ENCODE results near the gene AOPEP.

The AOPEP gene

DNA sequence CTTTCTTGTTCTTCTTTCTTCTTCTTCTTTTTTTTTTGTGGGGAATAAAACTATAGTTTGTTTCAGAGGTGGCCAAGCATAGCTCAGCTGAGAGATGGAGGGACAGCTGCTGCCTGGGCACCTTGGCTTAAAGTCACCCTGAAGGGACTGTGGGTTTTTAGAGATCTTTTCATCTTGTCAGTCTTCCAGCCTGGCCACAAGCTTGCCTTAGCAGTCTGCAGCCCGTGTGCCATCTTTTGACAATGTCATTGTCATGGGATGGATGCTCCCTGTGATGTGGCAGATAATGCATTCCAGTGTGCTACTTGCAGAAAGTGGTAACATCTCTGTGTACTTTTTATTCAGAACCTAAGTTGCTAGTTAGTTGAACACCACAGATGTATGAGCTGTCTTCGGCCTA lies 310.2 kb downstream of the AOPEP start:
- Histone ChIP-seq H3K27me3 (ENCODE audit: control insufficient read depth, insufficient read depth, low read length, poor library complexity, severe bottlenecking) (no peaks in the 10 kb centered on the region), H3K4me1 (ENCODE audit: control insufficient read depth, insufficient read depth, low read length) (peaks cover 3% of the 10 kb centered on the region), H3K9me3 (ENCODE audit: control insufficient read depth, low read length) (no peaks in the 10 kb centered on the region), H3K36me3 (ENCODE audit: control insufficient read depth, insufficient read depth, low read length) (no peaks in the 10 kb centered on the region), H3K4me3 (ENCODE audit: insufficient read depth, low read depth, low read length) (no peak overlapping the region), H3K27ac (ENCODE audit: insufficient read depth, low read depth, low read length, poor library complexity, severe bottlenecking) (no peak overlapping the region)
- WGBS, 2 experiments = 83 to 93% methylated on average over 2 of the region's 2 CpGs

- Histone ChIP-seq H3K9me3 (ENCODE audit: control insufficient read depth, low read length) (no peaks in the 10 kb centered on the region), H3K4me3 (ENCODE audit: insufficient read depth, low read depth, low read length) (no peak overlapping the region), H3K27ac (ENCODE audit: insufficient read depth, low read depth, low read length, poor library complexity, severe bottlenecking) (no peak overlapping the region), H3K27me3 (ENCODE audit: control insufficient read depth, insufficient read depth, low read length, poor library complexity, severe bottlenecking) (no peaks in the 10 kb centered on the region), H3K36me3 (ENCODE audit: control insufficient read depth, insufficient read depth, low read length) (no peaks in the 10 kb centered on the region), H3K4me1 (ENCODE audit: control insufficient read depth, insufficient read depth, low read length) (no peaks in the 10 kb centered on the region)
- 95 to 98% methylated on average over 7 of the region's 7 CpGs for WGBS, 2 experiments
Observed at GRCh38 chr9:95037789-95038521, 311.5 kb downstream of the AOPEP start.

GRCh38 chr9:95038666-95039065 lies 312.2 kb downstream of the AOPEP start:
- H3K4me3 ChIP-seq (ENCODE audit: insufficient read depth, low read depth, low read length) = no peak overlapping the region
- no peaks in the 10 kb centered on the region for H3K9me3 ChIP-seq (ENCODE audit: control insufficient read depth, low read length)
- 94 to 96% methylated on average over 9 of the region's 9 CpGs for WGBS, 2 experiments
- H3K27me3 ChIP-seq (ENCODE audit: control insufficient read depth, insufficient read depth, low read length, poor library complexity, severe bottlenecking) = no peaks in the 10 kb centered on the region
- H3K4me1 ChIP-seq (ENCODE audit: control insufficient read depth, insufficient read depth, low read length) = no peaks in the 10 kb centered on the region
- H3K36me3 ChIP-seq (ENCODE audit: control insufficient read depth, insufficient read depth, low read length) = no peaks in the 10 kb centered on the region
- H3K27ac ChIP-seq (ENCODE audit: insufficient read depth, low read depth, low read length, poor library complexity, severe bottlenecking) = no peak overlapping the region

DNA sequence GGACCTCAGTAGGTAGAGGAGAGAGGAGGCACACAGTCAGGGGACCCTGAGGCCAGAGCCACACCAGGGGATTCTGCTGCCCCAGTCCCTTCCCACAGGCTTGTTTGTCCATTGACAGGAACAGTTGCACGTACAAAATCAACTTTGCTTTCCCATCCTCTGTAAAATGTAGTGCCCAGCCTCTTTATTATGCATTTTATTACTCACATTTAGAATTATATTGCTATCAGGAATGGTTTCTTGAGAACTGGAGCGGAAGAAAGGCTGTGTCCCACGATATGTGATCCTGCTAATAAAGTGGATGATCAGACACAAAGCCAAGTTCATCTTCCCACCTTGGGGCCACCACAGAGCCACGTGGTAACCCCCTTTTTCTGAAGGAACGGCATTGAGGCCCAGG lies 313.6 kb downstream of the AOPEP start:
- H3K27ac ChIP-seq (ENCODE audit: insufficient read depth, low read depth, low read length, poor library complexity, severe bottlenecking) = no peak overlapping the region
- no peak overlapping the region for H3K4me3 ChIP-seq (ENCODE audit: insufficient read depth, low read depth, low read length)
- no peaks in the 10 kb centered on the region for H3K4me1 ChIP-seq (ENCODE audit: control insufficient read depth, insufficient read depth, low read length)
- H3K36me3 ChIP-seq (ENCODE audit: control insufficient read depth, insufficient read depth, low read length) = no peaks in the 10 kb centered on the region
- WGBS, 2 experiments = 93 to 94% methylated on average over 5 of the region's 5 CpGs
- H3K9me3 ChIP-seq (ENCODE audit: control insufficient read depth, low read length) = no peaks in the 10 kb centered on the region
- peaks cover 1% of the 10 kb centered on the region for H3K27me3 ChIP-seq (ENCODE audit: control insufficient read depth, insufficient read depth, low read length, poor library complexity, severe bottlenecking)

DNA sequence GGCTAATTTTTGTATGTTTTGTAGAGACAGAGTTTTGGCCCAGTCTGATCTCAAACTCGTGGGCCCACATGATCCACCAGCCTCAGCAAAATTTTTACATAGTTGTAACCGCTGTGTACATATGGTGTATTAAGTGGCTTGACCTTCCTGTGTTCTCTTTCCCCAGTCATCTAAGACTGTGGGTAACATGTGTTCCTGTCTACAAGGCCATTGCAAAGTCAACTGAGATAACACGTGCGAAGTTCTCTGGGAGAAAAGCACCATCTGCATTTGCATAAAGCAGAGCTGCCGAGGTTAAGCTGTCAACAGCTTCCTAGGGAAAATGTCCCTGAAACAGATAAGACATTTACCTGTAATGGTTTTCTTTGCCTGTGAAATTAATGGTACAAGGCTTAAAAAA lies 317.3 kb downstream of the AOPEP start:
- WGBS, 2 experiments = 80 to 81% methylated on average over 5 of the region's 5 CpGs
- no peaks in the 10 kb centered on the region for H3K36me3 ChIP-seq (ENCODE audit: control insufficient read depth, insufficient read depth, low read length)
- no peak overlapping the region for H3K4me3 ChIP-seq (ENCODE audit: insufficient read depth, low read depth, low read length)
- no peaks in the 10 kb centered on the region for H3K9me3 ChIP-seq (ENCODE audit: control insufficient read depth, low read length)
- H3K4me1 ChIP-seq (ENCODE audit: control insufficient read depth, insufficient read depth, low read length) = peaks cover under 1% of the 10 kb centered on the region
- peaks cover 39% of the 10 kb centered on the region for H3K27me3 ChIP-seq (ENCODE audit: control insufficient read depth, insufficient read depth, low read length, poor library complexity, severe bottlenecking)
- no peak overlapping the region for H3K27ac ChIP-seq (ENCODE audit: insufficient read depth, low read depth, low read length, poor library complexity, severe bottlenecking)

GRCh38 chr9:95044731-95045508 lies 318.4 kb downstream of the AOPEP start:
- H3K4me1 ChIP-seq (ENCODE audit: control insufficient read depth, insufficient read depth, low read length) = peaks cover 7% of the 10 kb centered on the region
- H3K9me3 ChIP-seq (ENCODE audit: control insufficient read depth, low read length) = no peaks in the 10 kb centered on the region
- no peak overlapping the region for H3K27ac ChIP-seq (ENCODE audit: insufficient read depth, low read depth, low read length, poor library complexity, severe bottlenecking)
- H3K36me3 ChIP-seq (ENCODE audit: control insufficient read depth, insufficient read depth, low read length) = no peaks in the 10 kb centered on the region
- H3K4me3 ChIP-seq (ENCODE audit: insufficient read depth, low read depth, low read length) = peak overlapping the region; percentile 25
- WGBS, 2 experiments = 11 to 12% methylated on average over 36 of the region's 36 CpGs
- peaks cover 50% of the 10 kb centered on the region for H3K27me3 ChIP-seq (ENCODE audit: control insufficient read depth, insufficient read depth, low read length, poor library complexity, severe bottlenecking)

DNA sequence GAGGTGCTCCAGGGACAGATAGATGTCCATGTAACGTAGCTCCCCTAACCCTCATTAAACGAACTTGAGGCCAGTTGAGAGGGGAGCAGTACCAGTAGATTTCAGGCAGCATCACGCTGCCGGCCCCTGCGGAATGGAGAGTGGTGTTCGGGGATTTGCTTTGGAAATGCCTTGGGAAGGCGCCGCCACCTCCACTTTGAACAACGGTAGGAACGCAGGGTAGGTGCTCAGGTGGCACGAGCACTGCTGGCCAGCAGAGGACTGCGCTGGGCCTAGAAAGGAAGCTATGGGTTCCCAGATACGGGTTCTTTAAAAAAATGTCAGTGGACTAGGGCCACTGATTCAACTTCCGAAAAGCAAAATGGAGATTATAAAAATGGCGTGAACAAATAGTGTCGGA lies 319.3 kb downstream of the AOPEP start:
- WGBS, 2 experiments = 36 to 42% methylated on average over 16 of the region's 16 CpGs
- peaks cover 56% of the 10 kb centered on the region for H3K27me3 ChIP-seq (ENCODE audit: control insufficient read depth, insufficient read depth, low read length, poor library complexity, severe bottlenecking)
- H3K9me3 ChIP-seq (ENCODE audit: control insufficient read depth, low read length) = no peaks in the 10 kb centered on the region
- no peak overlapping the region for H3K27ac ChIP-seq (ENCODE audit: insufficient read depth, low read depth, low read length, poor library complexity, severe bottlenecking)
- no peak overlapping the region for H3K4me3 ChIP-seq (ENCODE audit: insufficient read depth, low read depth, low read length)
- H3K36me3 ChIP-seq (ENCODE audit: control insufficient read depth, insufficient read depth, low read length) = no peaks in the 10 kb centered on the region
- H3K4me1 ChIP-seq (ENCODE audit: control insufficient read depth, insufficient read depth, low read length) = peaks cover 7% of the 10 kb centered on the region

DNA sequence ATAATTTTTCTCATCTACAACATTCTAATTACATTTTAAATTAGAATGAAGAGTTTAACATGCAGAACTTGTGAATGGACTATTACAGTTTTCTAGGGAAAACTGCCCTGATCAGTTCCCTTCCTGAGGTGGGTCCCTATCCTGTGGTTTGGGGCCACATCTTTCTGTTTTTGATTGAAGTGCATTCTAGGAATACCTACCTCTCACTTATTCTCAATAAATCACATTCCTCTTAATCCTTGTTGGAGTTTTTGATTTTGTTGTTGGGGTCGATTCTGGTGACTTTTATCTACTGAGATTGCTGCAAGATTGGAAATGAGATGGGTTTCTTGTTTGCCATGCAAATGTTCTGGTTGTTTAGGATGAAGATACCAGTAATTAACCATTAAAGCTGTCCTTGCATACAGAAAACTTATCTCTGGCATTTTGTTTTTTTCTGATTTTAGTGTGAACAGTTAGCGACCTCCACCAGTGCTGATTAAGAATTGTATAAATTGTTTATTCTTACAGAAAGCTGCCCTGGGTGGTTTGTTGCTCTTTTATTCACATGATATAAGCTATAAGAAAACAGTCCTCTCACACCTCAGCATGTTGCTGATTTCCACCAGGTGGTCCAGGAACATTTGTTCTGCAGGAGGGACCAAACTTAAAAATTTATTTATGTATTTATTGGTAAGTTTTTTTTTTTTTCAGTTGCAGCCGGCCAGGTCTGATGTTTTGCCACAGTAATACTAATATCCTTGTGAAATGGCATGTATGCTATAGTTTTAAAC lies 321.1 kb downstream of the AOPEP start:
- peaks cover 7% of the 10 kb centered on the region for H3K4me1 ChIP-seq (ENCODE audit: control insufficient read depth, insufficient read depth, low read length)
- H3K4me3 ChIP-seq (ENCODE audit: insufficient read depth, low read depth, low read length) = no peak overlapping the region
- 86 to 89% methylated on average over 2 of the region's 3 CpGs for WGBS, 2 experiments
- H3K36me3 ChIP-seq (ENCODE audit: control insufficient read depth, insufficient read depth, low read length) = no peaks in the 10 kb centered on the region
- no peak overlapping the region for H3K27ac ChIP-seq (ENCODE audit: insufficient read depth, low read depth, low read length, poor library complexity, severe bottlenecking)
- H3K27me3 ChIP-seq (ENCODE audit: control insufficient read depth, insufficient read depth, low read length, poor library complexity, severe bottlenecking) = peaks cover 56% of the 10 kb centered on the region
- no peaks in the 10 kb centered on the region for H3K9me3 ChIP-seq (ENCODE audit: control insufficient read depth, low read length)

DNA sequence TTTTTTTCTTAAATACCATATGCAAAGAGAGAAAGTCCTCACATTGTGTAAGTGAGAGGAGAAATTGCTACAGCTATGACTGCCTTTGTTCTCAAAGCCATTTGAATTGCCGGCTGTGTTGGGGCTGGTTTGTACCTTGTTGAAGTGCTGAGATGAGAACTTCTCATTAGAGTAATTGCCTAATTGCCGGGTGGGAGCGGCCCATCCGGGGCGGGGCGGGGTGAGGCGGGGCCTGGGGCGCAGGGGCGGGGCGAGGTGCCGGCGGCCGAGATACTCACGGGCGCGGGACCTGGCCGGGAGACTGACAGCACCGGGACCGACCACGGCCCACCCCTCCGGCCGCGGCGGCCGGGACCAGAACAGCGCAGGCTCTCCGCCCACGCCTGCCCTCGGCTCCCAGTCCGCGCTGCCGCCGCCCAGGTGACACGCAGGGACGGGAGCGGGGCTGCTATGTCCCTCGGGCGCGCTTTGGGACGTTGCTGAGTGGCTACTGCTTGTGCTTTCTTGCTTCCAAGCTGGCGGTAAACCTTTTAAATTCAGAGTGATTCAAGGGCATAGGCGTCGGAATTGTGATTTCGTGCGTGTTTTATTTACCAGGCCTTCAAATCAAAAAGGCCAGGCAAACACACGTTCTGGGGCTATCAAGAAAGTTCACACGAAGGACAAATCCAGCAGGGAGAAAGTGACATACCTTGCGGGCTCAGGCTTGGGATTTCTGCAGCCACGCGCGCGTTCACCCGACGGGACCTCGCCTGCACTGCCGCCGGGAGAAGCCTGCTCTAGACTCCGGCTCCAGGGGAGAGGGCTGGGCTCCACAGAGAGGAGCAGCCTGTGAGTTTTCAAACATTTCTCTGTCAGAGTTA lies 322.0 kb downstream of the AOPEP start:
- peaks cover 56% of the 10 kb centered on the region for H3K27me3 ChIP-seq (ENCODE audit: control insufficient read depth, insufficient read depth, low read length, poor library complexity, severe bottlenecking)
- 1% methylated on average over 58 of the region's 58 CpGs for WGBS, 2 experiments
- peak overlapping the region; percentile 50 for H3K4me3 ChIP-seq (ENCODE audit: insufficient read depth, low read depth, low read length)
- no peaks in the 10 kb centered on the region for H3K9me3 ChIP-seq (ENCODE audit: control insufficient read depth, low read length)
- peaks cover 7% of the 10 kb centered on the region for H3K4me1 ChIP-seq (ENCODE audit: control insufficient read depth, insufficient read depth, low read length)
- no peak overlapping the region for H3K27ac ChIP-seq (ENCODE audit: insufficient read depth, low read depth, low read length, poor library complexity, severe bottlenecking)
- no peaks in the 10 kb centered on the region for H3K36me3 ChIP-seq (ENCODE audit: control insufficient read depth, insufficient read depth, low read length)
